CD4-positive, CD25-positive, alpha-beta regulatory T cell (primary cell): ENCODE data around the gene DSC1. TPM values are rescaled to one million over a fixed set of nuclear protein-coding genes. Genes with fewer than 3 reads are reported as not detected.
"Not testable (repeated sequence)": the region's sequence is repeated elsewhere in the genome, so short reads cannot be mapped to it uniquely, and the experiment has no call there.

Experiments
- ATAC-seq, 2 donors: fragments of 150-1000 bp; cut with Tn5 transposase; one replicate each; pipeline ENCODE4 v1.10.0; 2021; ENCODE audit warnings: low read depth in 2 of 2, moderate number of reproducible peaks in 2 of 2, moderate library complexity in 1 of 2
- DNase-seq, 3 donors: peaks; one replicate each; pipeline versions ENCODE4 v3.0.0 to v3.0.0-alpha.2; 2012 to 2022; ENCODE audit warnings: mixed read lengths in 1 of 3
- H3K27ac ChIP-seq: one replicate; pipeline ENCODE4 v1.7.0; 2013; ENCODE audit warnings: mild to moderate bottlenecking, low read length; ENCODE audit not compliant: insufficient read depth, poor library complexity, severe bottlenecking
- H3K27me3 ChIP-seq: one replicate; pipeline ENCODE4 v1.7.0; 2013; ENCODE audit warnings: low read length; ENCODE audit not compliant: control insufficient read depth, insufficient read depth
- H3K36me3 ChIP-seq: one replicate; pipeline ENCODE4 v1.7.0; 2013; ENCODE audit warnings: mild to moderate bottlenecking, low read length, moderate library complexity; ENCODE audit not compliant: control insufficient read depth, insufficient read depth
- H3K4me1 ChIP-seq: 2 replicates; pipeline ENCODE4 v1.7.0; 2013; ENCODE audit warnings: mild to moderate bottlenecking, low read length; ENCODE audit not compliant: insufficient read depth, control insufficient read depth, poor library complexity, severe bottlenecking
- H3K4me3 ChIP-seq: one replicate; pipeline ENCODE4 v1.7.0; 2013; ENCODE audit warnings: low read depth, mild to moderate bottlenecking, low read length, moderate library complexity
- H3K9me3 ChIP-seq, 2 experiments: 1 replicate in 1 of 2; 2 replicates in 1 of 2; pipeline ENCODE4 v1.7.0; 2013; ENCODE audit warnings: low read length in 2 of 2, mild to moderate bottlenecking in 1 of 2, moderate library complexity in 1 of 2; ENCODE audit not compliant: control insufficient read depth in 2 of 2
- H3K27ac Mint-ChIP-seq, 3 donors: one replicate each; pipeline ENCODE4 v1.8.0; 2020 to 2022; ENCODE audit warnings: mild to moderate bottlenecking in 3 of 3, mixed read lengths in 3 of 3, moderate library complexity in 2 of 3
- H3K27me3 Mint-ChIP-seq: one replicate; pipeline ENCODE4 v1.8.0; 2022; ENCODE audit warnings: mild to moderate bottlenecking, mixed read lengths
- H3K36me3 Mint-ChIP-seq: one replicate; pipeline ENCODE4 v1.8.0; 2020; ENCODE audit warnings: mixed read lengths
- H3K4me1 Mint-ChIP-seq, 4 donors: one replicate each; pipeline ENCODE4 v1.8.0; 2020 to 2022; ENCODE audit warnings: mixed read lengths in 4 of 4, mild to moderate bottlenecking in 1 of 4
- H3K4me3 Mint-ChIP-seq, 4 donors: one replicate each; pipeline ENCODE4 v1.8.0; 2020 to 2022; ENCODE audit warnings: mild to moderate bottlenecking in 4 of 4, mixed read lengths in 4 of 4, moderate library complexity in 3 of 4
- H3K9me3 Mint-ChIP-seq, 7 donors: one replicate each; pipeline ENCODE4 v1.8.0; 2020 to 2022; ENCODE audit warnings: mixed read lengths in 7 of 7, mild to moderate bottlenecking in 3 of 7, moderate library complexity in 2 of 7
- polyA plus RNA-seq, 4 donors: library from polyadenylated mRNA; unstranded; fragments of 300-500 nt; fragmentation: Illumina TruSeq; gene quantifications; one replicate each; pipeline ENCODE4 v1.2.3, GENCODE V29; 2021
- total RNA-seq: library from RNA; stranded (reverse); gene quantifications from one replicate; pipeline ENCODE4 v1.2.3, GENCODE V29; 2022

DSC1 gene
- total and polyA plus RNA-seq, 5 donors from 2014 or later: 0.14 TPM; not detected in 4

DNA sequence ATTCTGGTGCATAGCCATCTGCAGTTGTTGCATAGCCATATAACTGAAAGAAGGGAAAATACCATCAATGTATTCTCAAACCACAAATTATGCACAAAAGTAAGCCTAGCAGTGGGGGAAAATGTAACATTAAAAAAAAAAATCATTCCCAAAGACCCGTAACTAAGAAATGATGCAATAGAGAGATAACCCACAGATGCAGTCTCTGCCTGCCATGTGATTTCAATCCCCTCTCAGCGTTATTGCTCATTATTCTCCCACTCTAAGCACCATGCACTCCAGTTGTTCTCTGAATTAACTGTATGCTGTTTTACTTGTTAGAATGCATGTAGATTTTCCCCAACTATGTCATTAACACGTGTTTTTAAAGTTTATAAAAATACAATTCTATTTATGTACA lies 14.1 kb downstream of the DSC1 start:
- H3K36me3 ChIP-seq: no peaks in the 10 kb centered on the region
- DNase-seq (no peak), ATAC-seq (no peak)
- no peak overlapping the region for H3K4me3 ChIP-seq
- no peak overlapping the region for H3K4me3 Mint-ChIP-seq
- H3K36me3 Mint-ChIP-seq: no peaks in the 10 kb centered on the region
- H3K9me3 Mint-ChIP-seq: peaks cover 1 to 12% (median 7%) of the 10 kb centered on the region in 7 donors
- H3K4me1 ChIP-seq: no peaks in the 10 kb centered on the region
- no peaks in the 10 kb centered on the region for H3K4me1 Mint-ChIP-seq
- H3K27me3 Mint-ChIP-seq: no peaks in the 10 kb centered on the region
- H3K27me3 ChIP-seq: no peaks in the 10 kb centered on the region
- no peak overlapping the region for H3K27ac ChIP-seq
- no peak overlapping the region for H3K27ac Mint-ChIP-seq
- peaks cover 3 to 5% of the 10 kb centered on the region in 2 experiments for H3K9me3 ChIP-seq

DNA sequence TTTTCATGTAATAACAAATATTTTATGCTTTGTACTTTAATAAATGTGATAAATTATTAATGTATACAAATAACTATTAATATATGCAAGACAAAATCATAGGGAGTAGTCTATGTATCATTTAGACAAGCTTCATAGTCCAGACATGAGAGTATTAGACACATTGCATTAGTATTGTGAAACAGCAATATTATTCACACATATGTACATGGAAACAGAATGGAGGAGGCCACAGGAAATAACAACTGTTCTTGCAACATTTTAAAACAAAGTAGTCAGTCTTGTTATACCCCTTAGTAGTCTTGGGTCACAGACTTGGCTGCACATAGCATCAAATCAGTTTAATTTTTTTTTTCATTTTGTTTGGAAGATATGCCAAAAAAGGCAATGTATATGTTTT lies 15.8 kb downstream of the DSC1 start:
- Histone ChIP-seq H3K36me3 (no peaks in the 10 kb centered on the region), H3K9me3 (peaks cover 3 to 5% of the 10 kb centered on the region in 2 experiments), H3K4me3 (no peak overlapping the region), H3K27me3 (no peaks in the 10 kb centered on the region), H3K4me1 (no peaks in the 10 kb centered on the region), H3K27ac (no peak overlapping the region)
- H3K4me1 Mint-ChIP-seq: no peaks in the 10 kb centered on the region
- no peak for ATAC-seq
- no peaks in the 10 kb centered on the region for H3K27me3 Mint-ChIP-seq
- DNase-seq: no peak
- H3K9me3 Mint-ChIP-seq: peaks cover 1 to 15% (median 5%) of the 10 kb centered on the region in 7 donors
- H3K36me3 Mint-ChIP-seq: no peaks in the 10 kb centered on the region
- H3K4me3 Mint-ChIP-seq: no peak overlapping the region
- no peak overlapping the region for H3K27ac Mint-ChIP-seq

DNA sequence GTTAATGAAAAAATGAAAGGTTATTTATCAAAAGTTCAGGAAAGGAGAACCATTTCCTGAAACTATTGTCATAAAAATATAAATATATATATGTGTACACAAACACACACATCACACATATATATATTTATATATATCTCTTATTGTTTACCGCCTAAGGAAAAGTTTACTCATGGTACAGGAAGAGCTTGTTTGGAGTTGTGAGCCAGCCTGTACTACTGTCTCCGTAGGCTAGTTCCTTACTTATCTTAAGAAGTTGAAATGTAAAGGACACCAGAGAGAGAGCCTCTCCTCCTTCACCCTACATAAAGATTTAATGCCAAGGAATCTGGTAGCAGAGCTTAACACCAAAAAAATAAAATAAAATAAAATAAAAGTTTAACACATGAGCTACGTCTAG lies 19.6 kb downstream of the DSC1 start:
- H3K27ac Mint-ChIP-seq: no peak overlapping the region

DNA sequence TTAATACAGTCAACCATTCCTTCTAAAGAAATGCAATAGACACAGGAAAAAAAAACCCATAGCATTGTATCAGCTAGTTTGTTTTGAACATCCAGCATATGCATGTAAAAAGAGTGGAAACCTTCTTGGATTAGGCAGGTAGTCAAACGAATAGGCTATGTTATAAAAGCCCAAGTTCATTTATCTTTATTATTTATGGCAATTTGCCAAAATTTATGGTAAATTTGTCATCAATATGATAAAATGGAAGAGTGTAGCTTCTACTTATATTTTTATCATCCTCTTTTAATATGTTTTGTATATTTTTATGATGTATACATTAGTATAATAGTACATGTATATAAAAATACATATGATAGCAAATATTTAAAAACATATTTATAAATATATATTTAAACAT lies 23.9 kb downstream of the DSC1 start:
- H3K4me1 ChIP-seq: no peaks in the 10 kb centered on the region
- no peaks in the 10 kb centered on the region for H3K27me3 ChIP-seq
- H3K4me1 Mint-ChIP-seq: no peaks in the 10 kb centered on the region
- ATAC-seq (no peak), DNase-seq (no peak)
- H3K4me3 ChIP-seq: no peak overlapping the region
- no peak overlapping the region for H3K4me3 Mint-ChIP-seq
- peaks cover 0 to 9% (median 2%) of the 10 kb centered on the region in 7 donors for H3K9me3 Mint-ChIP-seq
- no peak overlapping the region for H3K27ac Mint-ChIP-seq
- H3K27ac ChIP-seq: no peak overlapping the region
- H3K27me3 Mint-ChIP-seq: no peaks in the 10 kb centered on the region
- H3K36me3 Mint-ChIP-seq: no peaks in the 10 kb centered on the region
- no peaks in the 10 kb centered on the region for H3K9me3 ChIP-seq
- no peaks in the 10 kb centered on the region for H3K36me3 ChIP-seq

More for the DNA sequence above, 19.6 kb downstream of the DSC1 start:
- H3K36me3 Mint-ChIP-seq: no peaks in the 10 kb centered on the region
- H3K27me3 Mint-ChIP-seq: no peaks in the 10 kb centered on the region
- no peaks in the 10 kb centered on the region for H3K4me1 Mint-ChIP-seq
- Histone ChIP-seq H3K9me3 (peaks cover 0 to 3% of the 10 kb centered on the region in 2 experiments), H3K36me3 (no peaks in the 10 kb centered on the region), H3K4me1 (no peaks in the 10 kb centered on the region), H3K4me3 (no peak overlapping the region), H3K27ac (no peak overlapping the region), H3K27me3 (no peaks in the 10 kb centered on the region)
- DNase-seq (no peak), ATAC-seq (no peak)
- no peak overlapping the region for H3K4me3 Mint-ChIP-seq
- peaks cover 1 to 14% (median 5%) of the 10 kb centered on the region in 7 donors for H3K9me3 Mint-ChIP-seq

DNA sequence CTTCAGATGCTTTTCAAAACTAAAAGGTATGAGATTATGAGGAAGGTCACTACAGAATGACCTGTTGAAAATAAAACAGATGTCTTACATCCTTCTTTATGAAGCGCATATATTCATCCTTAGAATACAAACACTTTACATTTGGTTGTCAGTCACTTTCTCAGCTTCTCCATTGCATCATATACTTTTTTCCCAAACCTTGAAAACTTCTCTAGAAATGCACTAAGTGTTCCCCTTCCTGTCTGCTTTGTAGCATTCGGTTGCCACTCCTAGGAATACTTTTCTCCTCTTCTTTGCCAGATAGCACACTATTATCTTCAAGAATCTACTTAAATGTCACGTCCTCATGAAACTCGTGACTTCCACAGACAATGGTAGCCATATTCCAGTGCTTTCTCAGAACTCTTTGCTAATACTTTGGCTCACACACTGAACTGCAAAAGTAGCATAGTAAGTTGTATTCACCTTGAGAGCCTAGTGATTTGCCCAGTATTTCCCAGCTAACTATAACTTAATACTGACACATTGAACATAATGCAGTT lies 27.6 kb downstream of the DSC1 start:
- Histone ChIP-seq H3K27me3 (no peaks in the 10 kb centered on the region), H3K27ac (no peak overlapping the region), H3K4me3 (no peak overlapping the region), H3K9me3 (no peaks in the 10 kb centered on the region), H3K4me1 (no peaks in the 10 kb centered on the region), H3K36me3 (no peaks in the 10 kb centered on the region)
- no peak for ATAC-seq
- Mint-ChIP-seq H3K36me3 (no peaks in the 10 kb centered on the region), H3K27me3 (no peaks in the 10 kb centered on the region), H3K4me3 (no peak overlapping the region), H3K27ac (no peak overlapping the region), H3K9me3 (peaks cover 0 to 14% (median 2%) of the 10 kb centered on the region in 7 donors), H3K4me1 (no peaks in the 10 kb centered on the region)
- DNase-seq: no peak

DNA sequence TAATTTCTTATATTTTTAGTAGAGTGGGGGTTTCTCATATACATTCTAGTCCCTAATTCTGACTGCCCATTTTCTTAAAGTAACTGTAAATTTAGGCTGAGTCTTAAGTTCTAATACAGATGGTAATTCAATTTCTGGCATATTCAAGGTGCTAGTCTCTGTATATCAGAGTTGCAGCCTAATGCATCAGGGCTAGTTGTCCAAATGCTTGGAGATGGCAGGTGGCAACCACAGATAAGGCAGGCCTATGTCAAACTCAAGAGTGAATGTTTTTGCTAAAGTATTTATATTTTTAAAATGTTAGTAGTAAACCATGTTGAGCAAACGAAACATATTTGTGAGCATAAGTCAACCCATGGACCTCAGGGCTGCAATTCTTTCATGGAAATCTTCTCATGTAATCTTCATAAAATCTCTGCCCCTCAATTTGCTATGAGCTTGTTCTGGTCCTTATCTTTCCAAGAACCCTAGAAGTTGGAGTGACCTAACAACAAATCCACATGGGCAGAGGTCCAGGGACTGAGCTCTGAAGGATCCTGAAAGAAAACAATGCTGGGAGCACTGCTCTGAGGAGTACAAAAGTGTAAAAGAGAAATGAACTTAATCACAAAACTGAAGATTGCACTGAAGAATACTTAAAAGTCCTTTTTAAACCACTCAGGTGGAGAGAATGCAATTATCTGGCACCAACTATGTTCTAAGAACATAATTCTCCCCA lies 33.1 kb downstream of the DSC1 start:
- H3K9me3 Mint-ChIP-seq: peaks cover 0 to 15% (median 2%) of the 10 kb centered on the region in 7 donors
- H3K4me1 Mint-ChIP-seq: no peaks in the 10 kb centered on the region

DNA sequence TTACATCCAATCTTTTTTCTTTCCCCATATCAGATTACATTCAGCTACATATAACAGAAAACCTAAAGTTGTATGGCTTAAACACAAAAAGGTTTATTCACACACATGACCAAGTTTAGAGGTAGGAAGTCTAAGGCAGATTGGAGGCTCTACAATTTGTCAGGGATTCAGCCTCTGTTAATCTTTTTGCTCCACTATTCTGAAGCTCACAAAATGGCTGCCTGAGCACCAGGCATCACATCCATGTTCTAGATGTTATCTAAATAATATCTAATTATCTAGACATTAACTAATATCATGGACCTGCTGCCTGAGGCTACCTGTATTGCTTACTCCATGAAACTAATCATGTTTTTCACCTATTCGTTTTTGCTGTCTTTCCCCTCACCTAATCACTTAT lies 36.8 kb downstream of the DSC1 start:
- H3K27me3 Mint-ChIP-seq: no peaks in the 10 kb centered on the region
- Histone ChIP-seq H3K27me3 (no peaks in the 10 kb centered on the region), H3K27ac (no peak overlapping the region), H3K9me3 (no peaks in the 10 kb centered on the region), H3K4me1 (no peaks in the 10 kb centered on the region), H3K36me3 (no peaks in the 10 kb centered on the region), H3K4me3 (no peak overlapping the region)
- no peaks in the 10 kb centered on the region for H3K36me3 Mint-ChIP-seq
- DNase-seq (no peak), ATAC-seq (no peak)
- no peak overlapping the region for H3K4me3 Mint-ChIP-seq
- H3K9me3 Mint-ChIP-seq: peaks cover 0 to 17% (median 4%) of the 10 kb centered on the region in 7 donors
- no peak overlapping the region for H3K27ac Mint-ChIP-seq
- no peaks in the 10 kb centered on the region for H3K4me1 Mint-ChIP-seq

More for the DNA sequence above, 33.1 kb downstream of the DSC1 start:
- H3K27me3 ChIP-seq: no peaks in the 10 kb centered on the region
- H3K4me3 ChIP-seq: no peak overlapping the region
- no peaks in the 10 kb centered on the region for H3K27me3 Mint-ChIP-seq
- H3K36me3 Mint-ChIP-seq: no peaks in the 10 kb centered on the region
- H3K4me3 Mint-ChIP-seq: no peak overlapping the region
- ATAC-seq (no peak), DNase-seq (no peak)
- no peaks in the 10 kb centered on the region for H3K36me3 ChIP-seq
- no peak overlapping the region for H3K27ac Mint-ChIP-seq
- H3K4me1 ChIP-seq: no peaks in the 10 kb centered on the region
- no peak overlapping the region for H3K27ac ChIP-seq
- no peaks in the 10 kb centered on the region for H3K9me3 ChIP-seq

DNA sequence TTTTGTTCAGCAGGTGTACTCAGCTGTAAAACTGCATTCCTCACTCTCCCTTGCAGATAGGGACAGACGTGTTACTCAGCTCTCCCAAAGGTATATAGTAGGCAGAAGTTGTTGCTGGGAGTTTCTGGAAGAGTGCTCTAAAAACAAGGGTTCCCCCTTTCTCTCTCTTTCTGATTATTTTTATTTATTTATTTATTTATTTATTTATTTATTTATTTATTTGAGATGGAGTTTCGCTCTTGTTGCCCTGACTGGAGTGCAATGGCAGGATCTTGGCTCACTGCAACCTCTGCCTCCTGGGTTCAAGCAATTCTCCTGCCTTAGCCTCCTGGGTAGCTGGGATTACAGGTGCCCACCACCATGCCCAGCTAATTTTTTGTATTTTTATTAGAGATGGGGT lies 39.5 kb downstream of the DSC1 start:
- not testable (repeated sequence) for H3K9me3 ChIP-seq, ATAC-seq, H3K27me3 ChIP-seq, H3K27ac Mint-ChIP-seq, H3K27me3 Mint-ChIP-seq, H3K36me3 Mint-ChIP-seq, H3K4me3 ChIP-seq, H3K36me3 ChIP-seq, H3K4me3 Mint-ChIP-seq, H3K4me1 Mint-ChIP-seq, DNase-seq, H3K4me1 ChIP-seq, H3K27ac ChIP-seq
- H3K9me3 Mint-ChIP-seq: peaks cover 0 to 28% (median 6%) of the 10 kb centered on the region in 7 donors
